ENCODE measurements around the gene HNF4A.

HNF4A gene

DNA sequence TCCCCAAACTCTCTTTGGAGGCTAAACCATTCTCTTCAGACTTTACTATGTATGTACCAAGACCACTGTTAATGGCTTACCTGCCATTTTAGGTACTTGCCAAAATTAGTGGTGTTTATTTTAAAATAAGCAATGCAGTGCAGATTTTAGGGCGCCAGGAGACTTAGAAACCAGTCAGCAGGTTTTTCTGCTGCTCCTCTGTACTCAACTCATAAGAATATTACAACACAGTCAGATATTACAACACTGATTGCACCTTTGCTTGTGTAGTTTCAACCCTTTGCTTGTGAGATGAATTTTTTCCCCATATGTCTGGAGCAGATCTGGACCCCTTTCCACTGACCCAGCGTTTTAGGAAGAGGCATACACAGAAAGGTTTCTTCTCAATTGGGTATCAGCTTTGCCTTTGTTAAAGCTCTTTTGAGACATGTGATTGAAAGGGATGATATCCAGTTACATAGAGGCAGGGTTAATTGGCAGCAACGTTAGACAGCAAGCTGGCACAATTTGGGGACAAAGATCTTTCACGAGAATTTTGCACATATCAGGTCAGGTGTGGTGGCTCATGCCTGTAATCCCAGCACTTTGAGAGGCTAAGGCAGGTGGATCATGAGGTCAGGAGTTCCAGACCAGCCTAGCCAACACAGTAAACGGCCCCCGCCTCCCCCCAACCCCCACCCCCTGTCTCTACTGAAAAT, 126.4 kb downstream of the HNF4A start:
- no peak overlapping the region for H3K4me3 ChIP-seq (ENCODE audit: low read length)
- no peak for DNase-seq (ENCODE audit: low read depth)
- TF ChIP-seq, protein P1, sequence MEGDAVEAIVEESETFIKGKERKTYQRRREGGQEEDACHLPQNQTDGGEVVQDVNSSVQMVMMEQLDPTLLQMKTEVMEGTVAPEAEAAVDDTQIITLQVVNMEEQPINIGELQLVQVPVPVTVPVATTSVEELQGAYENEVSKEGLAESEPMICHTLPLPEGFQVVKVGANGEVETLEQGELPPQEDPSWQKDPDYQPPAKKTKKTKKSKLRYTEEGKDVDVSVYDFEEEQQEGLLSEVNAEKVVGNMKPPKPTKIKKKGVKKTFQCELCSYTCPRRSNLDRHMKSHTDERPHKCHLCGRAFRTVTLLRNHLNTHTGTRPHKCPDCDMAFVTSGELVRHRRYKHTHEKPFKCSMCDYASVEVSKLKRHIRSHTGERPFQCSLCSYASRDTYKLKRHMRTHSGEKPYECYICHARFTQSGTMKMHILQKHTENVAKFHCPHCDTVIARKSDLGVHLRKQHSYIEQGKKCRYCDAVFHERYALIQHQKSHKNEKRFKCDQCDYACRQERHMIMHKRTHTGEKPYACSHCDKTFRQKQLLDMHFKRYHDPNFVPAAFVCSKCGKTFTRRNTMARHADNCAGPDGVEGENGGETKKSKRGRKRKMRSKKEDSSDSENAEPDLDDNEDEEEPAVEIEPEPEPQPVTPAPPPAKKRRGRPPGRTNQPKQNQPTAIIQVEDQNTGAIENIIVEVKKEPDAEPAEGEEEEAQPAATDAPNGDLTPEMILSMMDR (conservative IDR thresholded peaks at IDR 0.05; ENCODE audit: low read depth, low read length) = no peak

DNA sequence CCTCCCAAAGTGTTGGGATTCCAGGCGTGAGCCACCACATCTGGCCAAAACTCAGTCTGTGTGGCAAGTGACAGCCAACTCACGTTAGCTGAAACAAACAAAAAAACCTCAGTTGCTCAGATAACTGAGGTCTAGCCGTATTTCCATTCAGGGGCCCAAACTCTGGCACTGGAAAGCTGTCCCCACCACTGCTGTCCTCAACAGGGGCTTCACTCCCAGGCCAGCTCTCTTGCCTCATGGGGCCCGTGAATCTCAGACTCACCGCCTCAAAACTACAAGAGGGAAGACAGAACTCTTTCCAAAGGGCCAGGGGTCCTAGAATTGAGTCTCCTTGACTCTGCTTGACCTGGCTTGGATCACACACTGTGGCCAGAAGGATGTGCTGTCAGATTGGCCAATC, 127.6 kb downstream of the HNF4A start:
- no peak for DNase-seq (ENCODE audit: low read depth)
- TF ChIP-seq, protein P1 (conservative IDR thresholded peaks at IDR 0.05; ENCODE audit: low read depth, low read length) = no peak
- no peak overlapping the region for H3K4me3 ChIP-seq (ENCODE audit: low read length)
